WI38 (cell line): Measurements from ENCODE around the gene HAS3.

Source experiments
- H3K4me3 ChIP-seq: 2 replicates; pipeline ENCODE4 v1.5.1; 2011; ENCODE audit warnings: low read depth, mild to moderate bottlenecking, control low read depth, low read length
- TF ChIP-seq, protein P1 (sequence below): IDR thresholded peaks from 2 replicates; pipeline ENCODE4 v1.5.1; 2012; ENCODE audit warnings: low read depth, mild to moderate bottlenecking, control low read depth, low read length

The HAS3 gene

DNA sequence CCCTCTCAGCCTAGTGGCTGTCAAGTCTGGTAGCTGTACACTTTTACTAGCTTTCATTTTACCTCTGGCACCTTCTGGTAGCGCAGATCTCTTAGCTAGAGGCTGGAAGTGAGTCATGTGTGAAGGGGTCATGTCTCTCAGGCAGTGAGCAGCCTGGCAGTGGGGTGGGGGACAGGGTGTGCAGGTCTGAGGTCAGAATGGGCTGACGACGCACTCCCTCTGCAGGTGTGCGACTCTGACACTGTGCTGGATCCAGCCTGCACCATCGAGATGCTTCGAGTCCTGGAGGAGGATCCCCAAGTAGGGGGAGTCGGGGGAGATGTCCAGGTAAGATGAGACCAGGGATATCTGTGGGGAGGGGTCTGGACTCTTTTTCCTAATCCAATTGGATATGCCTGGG, 7.8 kb downstream of the HAS3 start:
- H3K4me3 ChIP-seq: no peak overlapping the region
- TF ChIP-seq, protein P1, sequence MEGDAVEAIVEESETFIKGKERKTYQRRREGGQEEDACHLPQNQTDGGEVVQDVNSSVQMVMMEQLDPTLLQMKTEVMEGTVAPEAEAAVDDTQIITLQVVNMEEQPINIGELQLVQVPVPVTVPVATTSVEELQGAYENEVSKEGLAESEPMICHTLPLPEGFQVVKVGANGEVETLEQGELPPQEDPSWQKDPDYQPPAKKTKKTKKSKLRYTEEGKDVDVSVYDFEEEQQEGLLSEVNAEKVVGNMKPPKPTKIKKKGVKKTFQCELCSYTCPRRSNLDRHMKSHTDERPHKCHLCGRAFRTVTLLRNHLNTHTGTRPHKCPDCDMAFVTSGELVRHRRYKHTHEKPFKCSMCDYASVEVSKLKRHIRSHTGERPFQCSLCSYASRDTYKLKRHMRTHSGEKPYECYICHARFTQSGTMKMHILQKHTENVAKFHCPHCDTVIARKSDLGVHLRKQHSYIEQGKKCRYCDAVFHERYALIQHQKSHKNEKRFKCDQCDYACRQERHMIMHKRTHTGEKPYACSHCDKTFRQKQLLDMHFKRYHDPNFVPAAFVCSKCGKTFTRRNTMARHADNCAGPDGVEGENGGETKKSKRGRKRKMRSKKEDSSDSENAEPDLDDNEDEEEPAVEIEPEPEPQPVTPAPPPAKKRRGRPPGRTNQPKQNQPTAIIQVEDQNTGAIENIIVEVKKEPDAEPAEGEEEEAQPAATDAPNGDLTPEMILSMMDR: no peak

GRCh38 chr16:69114346-69114975, 9.0 kb downstream of the HAS3 start:
- TF ChIP-seq, protein P1: no peak
- H3K4me3 ChIP-seq: no peak overlapping the region

DNA sequence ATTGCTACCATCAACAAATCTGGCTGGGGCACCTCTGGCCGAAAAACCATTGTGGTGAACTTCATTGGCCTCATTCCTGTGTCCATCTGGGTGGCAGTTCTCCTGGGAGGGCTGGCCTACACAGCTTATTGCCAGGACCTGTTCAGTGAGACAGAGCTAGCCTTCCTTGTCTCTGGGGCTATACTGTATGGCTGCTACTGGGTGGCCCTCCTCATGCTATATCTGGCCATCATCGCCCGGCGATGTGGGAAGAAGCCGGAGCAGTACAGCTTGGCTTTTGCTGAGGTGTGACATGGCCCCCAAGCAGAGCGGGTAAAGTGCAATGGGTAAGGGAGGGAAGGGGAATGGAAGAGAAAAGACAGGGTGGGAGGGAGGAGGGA, 9.5 kb downstream of the HAS3 start:
- TF ChIP-seq, protein P1: no peak
- H3K4me3 ChIP-seq: no peak overlapping the region

GRCh38 chr16:69115361-69115760, 9.9 kb downstream of the HAS3 start:
- TF ChIP-seq, protein P1: no peak
- no peak overlapping the region for H3K4me3 ChIP-seq

- TF ChIP-seq, protein P1: no peak
- H3K4me3 ChIP-seq: no peak overlapping the region
Measured at GRCh38 chr16:69115837-69116236, 10.4 kb downstream of the HAS3 start.

- TF ChIP-seq, protein P1: no peak
- H3K4me3 ChIP-seq: no peak overlapping the region
Measured at GRCh38 chr16:69116256-69116875, 10.9 kb downstream of the HAS3 start.

DNA sequence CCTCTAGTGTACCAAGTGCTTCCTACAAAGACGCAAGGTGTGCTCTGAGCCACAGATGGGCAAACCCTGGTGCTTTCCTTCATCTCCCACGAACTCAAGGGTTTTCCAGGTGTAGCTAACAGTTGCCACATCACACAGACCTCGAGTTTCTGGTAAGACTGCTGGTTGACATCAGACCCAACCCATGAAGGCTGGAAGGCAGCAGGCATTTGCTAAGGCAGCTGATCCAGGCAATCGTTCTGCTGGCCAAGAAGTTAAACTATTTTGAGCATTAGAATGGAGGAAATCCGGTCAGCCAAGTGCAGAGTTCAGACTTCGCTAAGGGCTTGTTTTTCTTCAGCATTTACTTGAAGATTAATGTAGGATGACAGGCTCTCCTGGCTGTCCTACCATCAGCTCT, 11.5 kb downstream of the HAS3 start:
- no peak overlapping the region for H3K4me3 ChIP-seq
- TF ChIP-seq, protein P1: no peak
